ENCODE data around the gene GAS2L2.

Gene GAS2L2

DNA sequence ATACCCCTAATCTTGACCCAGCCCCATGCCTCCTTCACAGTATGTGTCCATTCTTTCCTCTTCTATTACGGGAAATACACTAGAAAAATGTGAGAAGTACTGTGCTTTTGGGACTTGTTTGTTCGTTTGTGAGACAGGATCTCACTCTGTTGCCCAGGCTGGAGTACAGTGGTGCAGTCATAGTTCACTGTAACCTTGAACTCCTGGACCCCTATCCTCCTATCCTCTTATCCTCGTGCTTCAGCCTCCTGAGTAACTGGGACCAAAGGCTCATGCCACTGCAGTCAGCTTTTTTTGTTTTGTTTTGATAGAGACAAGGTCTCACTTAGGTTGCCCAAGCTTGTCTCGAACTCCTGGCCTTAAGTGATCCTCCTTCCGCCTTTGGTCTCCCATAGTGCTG is 51.5 kb downstream of the GAS2L2 start:
- Histone ChIP-seq H3K27ac (no peak overlapping the region), H3K4me3 (IDR thresholded peaks at IDR 0.05; ENCODE audit: insufficient read depth, low read depth, low read length) (no peak overlapping the region), H3K79me2 (ENCODE audit: insufficient read depth, low read depth) (no peaks in the 10 kb centered on the region), H2AFZ (ENCODE audit: low read depth) (no peak overlapping the region), H3K36me3 (ENCODE audit: insufficient read depth) (no peaks in the 10 kb centered on the region), H3K27me3 (ENCODE audit: insufficient read depth, low read depth) (no peaks in the 10 kb centered on the region), H3K4me1 (ENCODE audit: low read depth, poor library complexity, severe bottlenecking) (no peaks in the 10 kb centered on the region), H3K4me2 (no peak overlapping the region), H4K20me1 (ENCODE audit: insufficient read depth) (no peaks in the 10 kb centered on the region), H3K9ac (no peak overlapping the region)
- TF ChIP-seq, protein P1, sequence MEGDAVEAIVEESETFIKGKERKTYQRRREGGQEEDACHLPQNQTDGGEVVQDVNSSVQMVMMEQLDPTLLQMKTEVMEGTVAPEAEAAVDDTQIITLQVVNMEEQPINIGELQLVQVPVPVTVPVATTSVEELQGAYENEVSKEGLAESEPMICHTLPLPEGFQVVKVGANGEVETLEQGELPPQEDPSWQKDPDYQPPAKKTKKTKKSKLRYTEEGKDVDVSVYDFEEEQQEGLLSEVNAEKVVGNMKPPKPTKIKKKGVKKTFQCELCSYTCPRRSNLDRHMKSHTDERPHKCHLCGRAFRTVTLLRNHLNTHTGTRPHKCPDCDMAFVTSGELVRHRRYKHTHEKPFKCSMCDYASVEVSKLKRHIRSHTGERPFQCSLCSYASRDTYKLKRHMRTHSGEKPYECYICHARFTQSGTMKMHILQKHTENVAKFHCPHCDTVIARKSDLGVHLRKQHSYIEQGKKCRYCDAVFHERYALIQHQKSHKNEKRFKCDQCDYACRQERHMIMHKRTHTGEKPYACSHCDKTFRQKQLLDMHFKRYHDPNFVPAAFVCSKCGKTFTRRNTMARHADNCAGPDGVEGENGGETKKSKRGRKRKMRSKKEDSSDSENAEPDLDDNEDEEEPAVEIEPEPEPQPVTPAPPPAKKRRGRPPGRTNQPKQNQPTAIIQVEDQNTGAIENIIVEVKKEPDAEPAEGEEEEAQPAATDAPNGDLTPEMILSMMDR (conservative IDR thresholded peaks at IDR 0.05; ENCODE audit: low read depth, low read length): no peak

DNA sequence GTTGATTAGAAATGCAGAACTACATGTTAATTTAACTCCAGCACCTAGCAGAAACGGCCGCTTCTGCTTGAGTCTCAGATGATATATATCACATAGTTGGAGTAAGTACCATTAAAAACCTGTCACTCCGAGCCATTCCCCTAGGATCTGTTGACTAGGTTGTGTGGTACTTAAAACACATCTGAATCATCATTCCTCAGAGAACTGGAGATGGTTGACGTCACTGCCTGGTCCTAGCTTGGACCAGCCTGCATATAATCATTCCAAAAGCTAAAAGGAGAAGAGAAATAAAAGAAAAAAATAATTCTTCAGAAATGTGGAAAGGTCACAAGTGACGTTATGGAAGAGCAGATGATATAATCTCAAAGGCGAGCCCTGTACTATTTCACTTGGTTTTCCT is 52.9 kb downstream of the GAS2L2 start:
- Histone ChIP-seq H3K27me3 (ENCODE audit: insufficient read depth, low read depth) (no peaks in the 10 kb centered on the region), H3K27ac (no peak overlapping the region), H4K20me1 (ENCODE audit: insufficient read depth) (no peaks in the 10 kb centered on the region), H3K4me2 (no peak overlapping the region), H3K9ac (no peak overlapping the region), H3K79me2 (ENCODE audit: insufficient read depth, low read depth) (no peaks in the 10 kb centered on the region), H3K4me3 (IDR thresholded peaks at IDR 0.05; ENCODE audit: insufficient read depth, low read depth, low read length) (no peak overlapping the region), H2AFZ (ENCODE audit: low read depth) (no peak overlapping the region), H3K36me3 (ENCODE audit: insufficient read depth) (no peaks in the 10 kb centered on the region), H3K4me1 (ENCODE audit: low read depth, poor library complexity, severe bottlenecking) (no peaks in the 10 kb centered on the region)
- TF ChIP-seq, protein P1 (conservative IDR thresholded peaks at IDR 0.05; ENCODE audit: low read depth, low read length): no peak

DNA sequence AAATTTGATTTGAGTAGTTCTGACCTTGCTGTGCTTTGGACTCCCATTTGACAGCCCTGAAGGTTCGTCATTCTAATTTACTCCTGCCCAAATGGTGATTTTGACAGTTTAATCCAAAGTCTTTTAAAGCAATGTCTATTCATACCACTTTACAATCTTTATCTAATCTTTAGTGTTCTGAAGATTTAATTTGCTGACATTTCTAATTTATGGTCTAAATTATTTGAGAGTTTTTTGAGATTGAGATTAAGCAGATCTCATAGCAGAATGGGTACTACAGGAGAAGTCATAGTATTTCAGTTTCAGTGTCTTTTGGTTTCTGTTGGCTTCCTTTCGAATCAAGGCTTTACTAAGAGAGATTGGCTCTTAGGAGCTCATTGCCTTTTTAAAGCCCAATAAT is 54.2 kb downstream of the GAS2L2 start:
- H3K4me3 ChIP-seq (IDR thresholded peaks at IDR 0.05; ENCODE audit: insufficient read depth, low read depth, low read length): no peak overlapping the region
- H3K79me2 ChIP-seq (ENCODE audit: insufficient read depth, low read depth): no peaks in the 10 kb centered on the region
- H4K20me1 ChIP-seq (ENCODE audit: insufficient read depth): no peaks in the 10 kb centered on the region
- no peaks in the 10 kb centered on the region for H3K27me3 ChIP-seq (ENCODE audit: insufficient read depth, low read depth)
- H3K9ac ChIP-seq: no peak overlapping the region
- H3K27ac ChIP-seq: no peak overlapping the region
- no peak overlapping the region for H3K4me2 ChIP-seq
- no peaks in the 10 kb centered on the region for H3K4me1 ChIP-seq (ENCODE audit: low read depth, poor library complexity, severe bottlenecking)
- TF ChIP-seq, protein P1 (conservative IDR thresholded peaks at IDR 0.05; ENCODE audit: low read depth, low read length): no peak
- no peaks in the 10 kb centered on the region for H3K36me3 ChIP-seq (ENCODE audit: insufficient read depth)
- no peak overlapping the region for H2AFZ ChIP-seq (ENCODE audit: low read depth)

DNA sequence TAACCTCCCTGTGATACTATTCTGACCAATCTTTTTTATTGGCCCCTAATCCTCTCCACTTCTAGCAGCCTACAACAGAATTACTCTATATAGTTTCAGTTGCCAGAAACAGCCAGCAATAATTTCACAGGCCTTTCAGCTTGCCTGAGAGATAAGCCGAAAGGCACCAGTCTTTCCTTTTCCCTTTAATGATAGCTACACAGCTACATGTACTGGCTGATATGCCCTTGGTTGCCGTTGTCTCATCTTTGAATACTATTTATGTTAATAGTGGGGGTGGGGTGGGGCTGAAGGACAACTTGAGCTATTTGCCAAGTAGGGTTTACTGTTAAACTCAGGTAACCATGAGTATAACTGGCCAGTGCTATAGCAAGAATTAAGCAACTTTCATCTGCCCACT is 57.4 kb downstream of the GAS2L2 start:
- TF ChIP-seq, protein P1 (conservative IDR thresholded peaks at IDR 0.05; ENCODE audit: low read depth, low read length): no peak
- no peaks in the 10 kb centered on the region for H3K36me3 ChIP-seq (ENCODE audit: insufficient read depth)
- H3K4me3 ChIP-seq (IDR thresholded peaks at IDR 0.05; ENCODE audit: insufficient read depth, low read depth, low read length): no peak overlapping the region
- H3K79me2 ChIP-seq (ENCODE audit: insufficient read depth, low read depth): no peaks in the 10 kb centered on the region
- no peak overlapping the region for H3K27ac ChIP-seq
- H3K4me1 ChIP-seq (ENCODE audit: low read depth, poor library complexity, severe bottlenecking): no peaks in the 10 kb centered on the region
- no peak overlapping the region for H3K9ac ChIP-seq
- no peak overlapping the region for H2AFZ ChIP-seq (ENCODE audit: low read depth)
- H3K27me3 ChIP-seq (ENCODE audit: insufficient read depth, low read depth): no peaks in the 10 kb centered on the region
- no peaks in the 10 kb centered on the region for H4K20me1 ChIP-seq (ENCODE audit: insufficient read depth)
- no peak overlapping the region for H3K4me2 ChIP-seq

DNA sequence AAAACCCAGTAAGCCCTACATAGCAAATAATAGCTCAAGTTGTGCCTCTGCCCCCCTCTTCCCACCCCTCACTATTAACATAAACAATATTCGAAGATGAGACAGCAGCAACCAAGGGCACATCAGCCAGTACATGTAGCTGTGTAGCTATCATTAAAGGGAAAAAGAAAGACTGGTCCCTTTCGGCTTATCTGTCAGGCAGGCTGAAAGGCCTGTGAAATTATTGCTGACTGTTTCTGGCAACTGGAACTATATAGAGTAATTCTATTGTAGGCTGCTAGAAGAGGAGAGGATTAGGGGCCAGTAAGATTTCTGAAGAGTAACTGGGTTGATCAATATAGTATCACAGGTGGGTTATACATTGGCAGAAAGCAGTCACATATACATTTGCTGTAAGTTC is 58.1 kb downstream of the GAS2L2 start:
- Histone ChIP-seq H2AFZ (ENCODE audit: low read depth) (no peak overlapping the region), H3K9ac (no peak overlapping the region), H4K20me1 (ENCODE audit: insufficient read depth) (no peaks in the 10 kb centered on the region), H3K4me3 (IDR thresholded peaks at IDR 0.05; ENCODE audit: insufficient read depth, low read depth, low read length) (no peak overlapping the region), H3K4me2 (no peak overlapping the region), H3K4me1 (ENCODE audit: low read depth, poor library complexity, severe bottlenecking) (no peaks in the 10 kb centered on the region), H3K36me3 (ENCODE audit: insufficient read depth) (no peaks in the 10 kb centered on the region), H3K27me3 (ENCODE audit: insufficient read depth, low read depth) (no peaks in the 10 kb centered on the region), H3K79me2 (ENCODE audit: insufficient read depth, low read depth) (no peaks in the 10 kb centered on the region), H3K27ac (no peak overlapping the region)
- TF ChIP-seq, protein P1 (conservative IDR thresholded peaks at IDR 0.05; ENCODE audit: low read depth, low read length): no peak
